A673 (cell line): Measurements from ENCODE around the gene RSPH9.

Experiments
- EZH2 ChIP-seq: fragments of 200-600 bp; sonication (generic); IDR thresholded peaks from 2 replicates; pipeline ENCODE4 v1.6.1; 2017; ENCODE audit warnings: borderline replicate concordance, low read depth, mild to moderate bottlenecking, mixed read lengths, antibody characterized with exemption, low read length; ENCODE audit not compliant: poor library complexity, severe bottlenecking
- TF ChIP-seq, protein P1 (sequence below): fragments of 300-800, 200-600 bp; sonication (generic); conservative IDR thresholded peaks from 2 replicates; pipeline ENCODE4 v1.5.1; 2017; ENCODE audit warnings: low read depth, mild to moderate bottlenecking, antibody characterized with exemption, low read length, moderate library complexity, mixed read lengths

DNA sequence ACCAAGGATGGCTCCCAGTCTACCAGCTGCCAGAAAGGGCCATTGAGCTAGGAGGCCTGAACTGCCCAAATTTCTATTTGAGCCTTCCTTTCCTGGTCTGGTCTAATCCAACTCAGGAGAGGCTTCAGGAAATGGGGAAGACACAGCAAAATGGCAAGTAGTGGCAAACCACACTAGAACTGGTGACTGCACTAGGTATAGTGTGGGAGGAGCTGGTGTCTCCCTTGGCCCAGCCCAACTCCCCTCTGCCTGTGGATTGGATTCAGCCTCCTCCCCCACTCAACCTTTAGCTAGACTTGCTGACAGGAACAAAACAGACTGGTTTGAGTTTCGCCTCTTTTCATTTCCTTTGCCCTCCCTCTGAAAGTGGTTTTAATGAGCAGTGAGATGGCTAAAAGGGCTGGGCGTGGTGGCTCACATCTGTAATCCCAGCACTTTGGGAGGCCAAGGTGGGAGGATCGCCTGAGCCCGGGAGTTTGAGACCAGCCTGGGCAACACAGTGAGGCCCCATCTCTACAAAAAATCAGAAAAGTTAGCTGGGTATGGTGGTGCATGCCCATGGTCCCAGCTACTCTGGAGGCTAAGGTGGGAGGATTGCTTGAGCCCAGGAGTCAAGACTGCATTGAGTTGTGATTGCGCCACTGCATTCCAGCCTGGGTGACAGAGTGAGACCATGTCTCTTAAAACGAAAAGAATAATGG, 25.2 kb downstream of the RSPH9 start:
- TF ChIP-seq, protein P1, sequence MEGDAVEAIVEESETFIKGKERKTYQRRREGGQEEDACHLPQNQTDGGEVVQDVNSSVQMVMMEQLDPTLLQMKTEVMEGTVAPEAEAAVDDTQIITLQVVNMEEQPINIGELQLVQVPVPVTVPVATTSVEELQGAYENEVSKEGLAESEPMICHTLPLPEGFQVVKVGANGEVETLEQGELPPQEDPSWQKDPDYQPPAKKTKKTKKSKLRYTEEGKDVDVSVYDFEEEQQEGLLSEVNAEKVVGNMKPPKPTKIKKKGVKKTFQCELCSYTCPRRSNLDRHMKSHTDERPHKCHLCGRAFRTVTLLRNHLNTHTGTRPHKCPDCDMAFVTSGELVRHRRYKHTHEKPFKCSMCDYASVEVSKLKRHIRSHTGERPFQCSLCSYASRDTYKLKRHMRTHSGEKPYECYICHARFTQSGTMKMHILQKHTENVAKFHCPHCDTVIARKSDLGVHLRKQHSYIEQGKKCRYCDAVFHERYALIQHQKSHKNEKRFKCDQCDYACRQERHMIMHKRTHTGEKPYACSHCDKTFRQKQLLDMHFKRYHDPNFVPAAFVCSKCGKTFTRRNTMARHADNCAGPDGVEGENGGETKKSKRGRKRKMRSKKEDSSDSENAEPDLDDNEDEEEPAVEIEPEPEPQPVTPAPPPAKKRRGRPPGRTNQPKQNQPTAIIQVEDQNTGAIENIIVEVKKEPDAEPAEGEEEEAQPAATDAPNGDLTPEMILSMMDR = no peak
- TF ChIP-seq EZH2 = no peak
